ENCODE results near the gene PROCA1. TPM values are rescaled to one million over a fixed set of nuclear protein-coding genes. Genes with fewer than 3 reads are reported as not detected.

Gene PROCA1
- total RNA-seq, 2 experiments from 2014 or later: 6.1 to 9.0 TPM

DNA sequence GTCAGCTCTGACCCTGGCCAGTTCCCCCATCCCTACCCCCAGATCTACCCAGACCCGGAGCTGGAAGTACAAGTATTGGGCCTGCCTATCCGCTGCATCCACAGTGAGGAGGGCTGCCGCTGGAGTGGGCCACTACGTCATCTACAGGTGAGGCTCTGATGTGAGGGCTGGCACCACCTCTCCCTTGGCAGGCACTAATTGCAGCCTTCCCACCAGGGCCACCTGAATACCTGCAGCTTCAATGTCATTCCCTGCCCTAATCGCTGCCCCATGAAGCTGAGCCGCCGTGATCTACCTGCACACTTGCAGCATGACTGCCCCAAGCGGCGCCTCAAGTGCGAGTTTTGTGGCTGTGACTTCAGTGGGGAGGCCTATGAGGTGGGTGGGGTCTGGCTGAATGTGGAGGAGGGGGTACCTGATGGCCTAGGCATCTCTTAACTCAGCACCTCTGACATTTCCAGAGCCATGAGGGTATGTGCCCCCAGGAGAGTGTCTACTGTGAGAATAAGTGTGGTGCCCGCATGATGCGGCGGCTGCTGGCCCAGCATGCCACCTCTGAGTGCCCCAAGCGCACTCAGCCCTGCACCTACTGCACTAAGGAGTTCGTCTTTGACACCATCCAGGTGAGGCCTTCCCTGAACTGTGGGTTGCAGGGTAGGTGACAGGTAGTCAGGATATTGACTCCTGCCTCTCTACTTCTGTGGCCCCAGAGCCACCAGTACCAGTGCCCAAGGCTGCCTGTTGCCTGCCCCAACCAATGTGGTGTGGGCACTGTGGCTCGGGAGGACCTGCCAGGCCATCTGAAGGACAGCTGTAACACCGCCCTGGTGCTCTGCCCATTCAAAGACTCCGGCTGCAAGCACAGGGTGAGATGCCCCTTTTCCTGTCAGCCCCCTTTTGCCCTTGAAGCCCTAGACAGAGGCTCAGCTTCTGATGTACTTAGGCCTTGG lies 36.4 kb upstream of the PROCA1 start:
- DNase-seq (no peak), ATAC-seq (no peak)
- CTCF ChIA-PET: interaction anchor here (1.0 to 16.9 kb wide), 6 partner anchors 10 to 101 kb away, joined by 3 to 591 read pairs (median 24); partner anchors contain the start of genes NEK8, RPL23A and TLCD1
- Mint-ChIP-seq H3K36me3 (peaks cover 5% of the 10 kb centered on the region), H3K4me3 (no peak overlapping the region), H3K27me3 (no peaks in the 10 kb centered on the region), H3K27ac (peak overlapping the region; percentile 9), H3K9me3 (ENCODE audit: low read depth) (no peaks in the 10 kb centered on the region), H3K4me1 (peaks cover 39% of the 10 kb centered on the region)

- peaks cover 41% of the 10 kb centered on the region for H3K4me1 Mint-ChIP-seq
- H3K9me3 Mint-ChIP-seq (ENCODE audit: low read depth): no peaks in the 10 kb centered on the region
- DNase-seq: no peak
- CTCF ChIA-PET: interaction anchor here (1.0 to 16.9 kb wide), 3 partner anchors 10 to 18 kb away, joined by 3 to 591 read pairs (median 3); partner anchors contain the start of genes NEK8 and TLCD1
- H3K4me3 Mint-ChIP-seq: no peak overlapping the region
- no peak for ATAC-seq
- peaks cover 5% of the 10 kb centered on the region for H3K36me3 Mint-ChIP-seq
- H3K27ac Mint-ChIP-seq: peak overlapping the region; percentile 32
- no peaks in the 10 kb centered on the region for H3K27me3 Mint-ChIP-seq
Measured at GRCh38 chr17:28747051-28747691, 35.5 kb upstream of the PROCA1 start.

GRCh38 chr17:28746611-28747050 lies 34.9 kb upstream of the PROCA1 start:
- Mint-ChIP-seq H3K4me3 (no peak overlapping the region), H3K36me3 (peaks cover 7% of the 10 kb centered on the region), H3K4me1 (peaks cover 44% of the 10 kb centered on the region), H3K27ac (peak overlapping the region; percentile 72), H3K27me3 (no peaks in the 10 kb centered on the region), H3K9me3 (ENCODE audit: low read depth) (no peaks in the 10 kb centered on the region)
- ATAC-seq: no peak
- CTCF ChIA-PET: interaction anchor here (1.0 to 16.9 kb wide), 4 partner anchors 10 to 18 kb away, joined by 3 to 591 read pairs (median 15); partner anchors contain the start of genes NEK8 and TLCD1
- no peak for DNase-seq

GRCh38 chr17:28745786-28746411 lies 34.2 kb upstream of the PROCA1 start:
- Mint-ChIP-seq H3K27me3 (no peaks in the 10 kb centered on the region), H3K27ac (peak overlapping the region; percentile 72), H3K4me1 (peaks cover 44% of the 10 kb centered on the region), H3K36me3 (peaks cover 7% of the 10 kb centered on the region), H3K4me3 (peak overlapping the region; percentile 89), H3K9me3 (ENCODE audit: low read depth) (no peaks in the 10 kb centered on the region)
- CTCF ChIA-PET: interaction anchor here (0.8 to 16.9 kb wide), 4 partner anchors 16 to 68 kb away, joined by 3 to 591 read pairs (median 18); partner anchors contain the start of genes NEK8, RPL23A and TLCD1
- ATAC-seq (no peak), DNase-seq (no peak)

- H3K9me3 Mint-ChIP-seq (ENCODE audit: low read depth): no peaks in the 10 kb centered on the region
- H3K4me1 Mint-ChIP-seq: peaks cover 39% of the 10 kb centered on the region
- ATAC-seq (peak; percentile 10), DNase-seq (peak; percentile 62)
- CTCF ChIA-PET: interaction anchor here (0.8 to 16.9 kb wide), 7 partner anchors 16 to 150 kb away, joined by 3 to 591 read pairs (median 5); partner anchors contain the start of genes NEK8, RPL23A and TLCD1
- peaks cover 11% of the 10 kb centered on the region for H3K36me3 Mint-ChIP-seq
- H3K4me3 Mint-ChIP-seq: peak overlapping the region; percentile 89
- no peaks in the 10 kb centered on the region for H3K27me3 Mint-ChIP-seq
- H3K27ac Mint-ChIP-seq: peak overlapping the region; percentile 95
Measured at GRCh38 chr17:28744972-28745785, 33.5 kb upstream of the PROCA1 start.

DNA sequence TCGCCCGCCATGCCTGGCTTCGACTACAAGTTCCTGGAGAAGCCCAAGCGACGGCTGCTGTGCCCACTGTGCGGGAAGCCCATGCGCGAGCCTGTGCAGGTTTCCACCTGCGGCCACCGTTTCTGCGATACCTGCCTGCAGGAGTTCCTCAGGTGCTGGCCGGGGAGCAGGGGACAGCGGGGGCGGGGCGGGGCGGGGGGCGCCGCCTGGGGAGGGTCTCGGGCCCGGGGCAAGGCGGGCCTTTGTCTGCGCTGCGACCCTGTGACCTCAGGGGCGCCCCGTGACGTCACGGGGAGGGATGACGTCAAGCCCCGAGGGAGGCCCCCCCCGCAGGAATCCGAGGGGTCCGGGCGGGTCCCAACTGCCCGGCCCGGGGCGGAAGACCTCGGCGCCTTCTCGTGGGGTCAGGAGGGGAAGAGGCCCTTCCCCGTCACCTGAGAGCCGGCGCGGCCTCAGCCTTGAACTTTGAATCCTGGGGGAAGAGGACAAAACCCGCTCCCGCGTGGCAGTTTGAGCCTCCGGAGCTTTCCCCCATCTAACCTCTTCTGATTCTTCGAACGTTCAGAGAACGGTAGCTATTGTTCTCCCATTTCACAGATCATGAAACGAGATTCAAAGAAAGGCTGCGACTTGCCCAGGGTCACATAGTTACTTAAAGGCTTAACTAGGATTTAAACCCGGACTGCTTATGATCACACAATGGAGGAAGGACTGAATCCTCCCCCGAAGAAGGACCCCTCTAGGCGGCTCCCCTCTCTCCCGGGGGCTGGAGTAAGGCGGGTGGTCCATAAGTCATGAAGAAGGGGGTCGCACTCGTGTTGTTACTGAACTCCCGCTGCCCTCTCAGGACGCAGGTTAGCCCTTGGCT lies 32.6 kb upstream of the PROCA1 start:
- no peaks in the 10 kb centered on the region for H3K27me3 Mint-ChIP-seq
- peak overlapping the region; percentile 89 for H3K4me3 Mint-ChIP-seq
- DNase-seq: peak; percentile 82
- H3K27ac Mint-ChIP-seq: peak overlapping the region; percentile 95
- peaks cover 13% of the 10 kb centered on the region for H3K36me3 Mint-ChIP-seq
- CTCF ChIA-PET: interaction anchor here (0.9 to 16.9 kb wide), 7 partner anchors 15 to 151 kb away, joined by 3 to 591 read pairs (median 5); partner anchors contain the start of genes NEK8, RPL23A and TLCD1
- peak; percentile 46 for ATAC-seq
- H3K9me3 Mint-ChIP-seq (ENCODE audit: low read depth): peaks cover 3% of the 10 kb centered on the region
- H3K4me1 Mint-ChIP-seq: peaks cover 38% of the 10 kb centered on the region

- ATAC-seq: peak; percentile 91
- Mint-ChIP-seq H3K9me3 (ENCODE audit: low read depth) (peaks cover 3% of the 10 kb centered on the region), H3K36me3 (peaks cover 14% of the 10 kb centered on the region), H3K27me3 (no peaks in the 10 kb centered on the region), H3K27ac (peak within 1 kb of the TSS; percentile 95), H3K4me3 (peak within 1 kb of the TSS; percentile 89), H3K4me1 (peaks cover 38% of the 10 kb centered on the region)
- DNase-seq: peak; percentile 81
- CTCF ChIA-PET: interaction anchor here (0.7 to 16.9 kb wide), 11 partner anchors 14 to 206 kb away, joined by 3 to 591 read pairs (median 3); partner anchors contain the start of genes FLOT2, NEK8, PROCA1 and RPL23A
Measured at GRCh38 chr17:28743243-28744103, 31.8 kb upstream of the PROCA1 start, which contains the start of gene TRAF4. TRAF4 (plus strand) TSS chr17:28744011; CDS start chr17:28744113, 102 bp downstream.

DNA sequence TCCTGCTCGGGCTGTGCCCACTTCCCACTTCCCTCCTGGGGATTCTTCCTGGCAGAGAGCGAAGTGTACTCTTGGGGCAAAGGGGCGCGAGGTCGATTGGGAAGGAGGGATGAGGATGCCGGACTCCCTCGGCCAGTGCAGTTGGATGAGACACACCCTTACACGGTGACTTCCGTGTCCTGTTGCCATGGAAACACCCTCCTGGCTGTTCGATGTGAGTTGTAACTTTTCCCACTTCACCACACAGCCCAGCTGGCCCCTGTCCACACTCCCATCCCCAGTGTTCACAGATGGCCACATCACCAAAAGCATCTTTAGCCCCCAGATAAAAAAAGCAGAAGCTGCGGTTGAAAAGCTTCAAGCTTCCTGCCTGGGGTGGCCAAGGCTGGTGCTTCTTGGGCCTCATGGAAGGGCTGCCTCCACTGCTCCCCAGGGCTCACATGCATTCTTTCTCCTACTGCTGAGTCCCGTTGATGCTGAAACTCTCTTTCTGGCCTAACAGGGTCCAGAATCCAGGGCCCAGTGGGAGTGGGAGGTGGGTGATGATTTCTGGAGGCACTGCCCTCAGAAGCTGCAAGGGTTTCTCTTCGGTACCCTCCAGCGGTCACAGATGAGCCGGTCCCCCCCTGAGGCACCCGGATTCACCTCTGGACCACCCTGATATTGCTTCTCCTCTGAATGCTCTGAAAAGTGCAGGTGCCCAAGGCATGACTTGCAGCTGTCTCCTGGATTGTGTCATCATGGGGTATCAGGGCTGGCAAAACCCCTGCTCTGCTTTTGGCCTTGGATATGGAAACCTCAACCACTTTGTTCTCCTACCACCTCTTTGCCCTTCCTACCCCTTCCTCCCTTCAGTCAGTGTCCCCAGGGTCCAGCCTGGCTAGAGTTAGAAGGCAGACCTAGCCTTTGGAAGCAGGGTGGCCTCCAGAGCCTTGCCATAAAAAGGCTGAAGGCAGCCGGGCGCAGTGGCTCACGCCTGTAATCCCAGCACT lies 30.0 kb upstream of the PROCA1 start:
- DNase-seq (no peak), ATAC-seq (no peak)
- Mint-ChIP-seq H3K4me1 (peaks cover 36% of the 10 kb centered on the region), H3K4me3 (no peak overlapping the region), H3K36me3 (peaks cover 19% of the 10 kb centered on the region), H3K9me3 (ENCODE audit: low read depth) (peaks cover 3% of the 10 kb centered on the region), H3K27me3 (no peaks in the 10 kb centered on the region), H3K27ac (no peak overlapping the region)
- CTCF ChIA-PET: interaction anchor here (1.6 to 16.9 kb wide), 6 partner anchors 8 to 212 kb away, joined by 3 to 591 read pairs (median 8); partner anchors contain the start of genes FLOT2, NEK8 and TLCD1

DNA sequence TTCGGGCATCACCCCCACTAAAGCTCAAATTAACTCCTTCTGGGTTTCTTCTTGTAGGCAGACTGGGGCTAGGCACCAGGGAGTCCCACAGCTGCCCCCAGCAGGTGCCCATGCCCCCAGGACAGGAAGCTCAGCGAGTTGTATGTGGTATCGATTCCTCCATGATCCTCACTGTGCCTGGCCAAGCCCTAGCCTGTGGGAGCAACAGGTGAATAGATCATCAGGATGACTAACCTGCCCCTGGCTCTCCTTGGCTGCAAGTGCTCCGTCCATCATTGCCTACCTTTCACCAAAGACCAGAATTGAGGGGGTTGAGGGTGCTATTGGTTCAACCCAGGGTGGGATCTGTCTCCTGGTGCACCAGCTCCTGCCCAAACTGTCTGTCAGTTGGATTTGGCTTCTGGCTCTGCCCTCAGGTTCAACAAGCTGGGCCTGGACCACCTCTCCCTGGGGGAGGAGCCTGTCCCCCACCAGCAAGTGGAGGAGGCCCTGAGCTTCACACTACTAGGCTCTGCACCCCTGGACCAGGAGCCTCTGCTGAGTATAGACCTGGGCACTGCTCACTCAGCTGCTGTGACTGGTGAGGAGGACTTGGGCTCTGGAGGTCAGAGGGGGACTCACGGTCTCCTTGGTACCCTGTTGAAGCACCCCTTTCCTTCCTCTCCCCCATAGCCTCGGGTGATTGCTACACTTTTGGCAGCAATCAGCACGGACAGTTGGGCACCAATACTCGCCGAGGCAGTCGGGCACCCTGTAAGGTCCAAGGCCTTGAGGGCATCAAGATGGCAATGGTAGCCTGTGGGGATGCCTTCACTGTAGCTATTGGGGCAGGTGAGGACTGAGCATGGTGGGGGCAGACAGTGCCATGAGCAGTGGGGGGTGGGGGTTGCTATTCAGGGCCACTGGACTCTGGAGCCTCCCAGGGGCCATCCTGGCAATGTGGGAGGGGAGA lies 29.0 kb upstream of the PROCA1 start:
- no peaks in the 10 kb centered on the region for H3K27me3 Mint-ChIP-seq
- peaks cover 3% of the 10 kb centered on the region for H3K9me3 Mint-ChIP-seq (ENCODE audit: low read depth)
- no peak overlapping the region for H3K4me3 Mint-ChIP-seq
- ATAC-seq (no peak), DNase-seq (no peak)
- H3K4me1 Mint-ChIP-seq: peaks cover 30% of the 10 kb centered on the region
- CTCF ChIA-PET: interaction anchor here (1.7 to 16.9 kb wide), 4 partner anchors 9 to 213 kb away, joined by 4 to 591 read pairs (median 19); partner anchors contain the start of genes NEK8 and TLCD1
- peaks cover 21% of the 10 kb centered on the region for H3K36me3 Mint-ChIP-seq
- no peak overlapping the region for H3K27ac Mint-ChIP-seq

Data from activated CD8-positive, alpha-beta memory T cell treated with anti-CD3 and anti-CD28 coated beads, Interleukin-2, amount 10 ng/mL, durations not matched to agents 7 days and 5 days (primary cell).